ENCODE results near the gene LDLRAD3.

- TF ChIP-seq ZFP30 (CRISPR knock-in tag; IDR thresholded peaks at IDR 0.05) (no peak), ZNF8 (CRISPR knock-in tag; IDR thresholded peaks at IDR 0.05) (no peak)
- TF ChIP-seq, protein P1, sequence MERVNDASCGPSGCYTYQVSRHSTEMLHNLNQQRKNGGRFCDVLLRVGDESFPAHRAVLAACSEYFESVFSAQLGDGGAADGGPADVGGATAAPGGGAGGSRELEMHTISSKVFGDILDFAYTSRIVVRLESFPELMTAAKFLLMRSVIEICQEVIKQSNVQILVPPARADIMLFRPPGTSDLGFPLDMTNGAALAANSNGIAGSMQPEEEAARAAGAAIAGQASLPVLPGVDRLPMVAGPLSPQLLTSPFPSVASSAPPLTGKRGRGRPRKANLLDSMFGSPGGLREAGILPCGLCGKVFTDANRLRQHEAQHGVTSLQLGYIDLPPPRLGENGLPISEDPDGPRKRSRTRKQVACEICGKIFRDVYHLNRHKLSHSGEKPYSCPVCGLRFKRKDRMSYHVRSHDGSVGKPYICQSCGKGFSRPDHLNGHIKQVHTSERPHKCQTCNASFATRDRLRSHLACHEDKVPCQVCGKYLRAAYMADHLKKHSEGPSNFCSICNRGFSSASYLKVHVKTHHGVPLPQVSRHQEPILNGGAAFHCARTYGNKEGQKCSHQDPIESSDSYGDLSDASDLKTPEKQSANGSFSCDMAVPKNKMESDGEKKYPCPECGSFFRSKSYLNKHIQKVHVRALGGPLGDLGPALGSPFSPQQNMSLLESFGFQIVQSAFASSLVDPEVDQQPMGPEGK (CRISPR knock-in tag; IDR thresholded peaks at IDR 0.05; ENCODE audit: borderline replicate concordance): no peak
Measured at GRCh38 chr11:35933320-35933871, 10.5 kb upstream of the LDLRAD3 start.

Measured in SK-N-SH treated with all-trans-retinoic acid at 6 μM for 48 hours (cell line).